Astrocyte (in vitro differentiated cells and primary cell): ENCODE measurements around the gene SEC22C. TPM values are rescaled to one million over a fixed set of nuclear protein-coding genes. Genes with fewer than 3 reads are reported as not detected.

Experiments
- DNase-seq: peaks from one replicate; pipeline ENCODE4 v3.0.0-alpha.2; 2010; ENCODE audit warnings: low read depth
- FAIRE-seq: peaks from 2 replicates; lab custom pipeline; 2011; peaks lifted over from hg19 to GRCh38; lab: Jason Lieb, UNC
- H2AFZ ChIP-seq: 2 replicates; pipeline ENCODE4 v1.6.0; 2012; ENCODE audit warnings: low read depth, low read length, inconsistent platforms
- H3K27ac ChIP-seq: 2 replicates; pipeline ENCODE4 v1.5.1; 2011; ENCODE audit warnings: low read depth, low read length, inconsistent platforms
- H3K27me3 ChIP-seq: 2 replicates; pipeline ENCODE4 v1.6.0; 2011; ENCODE audit warnings: low read length, inconsistent platforms; ENCODE audit not compliant: insufficient read depth
- H3K36me3 ChIP-seq: 2 replicates; pipeline ENCODE4 v1.5.1; 2011; ENCODE audit warnings: low read length, inconsistent platforms; ENCODE audit not compliant: insufficient read depth
- H3K4me1 ChIP-seq: 2 replicates; pipeline ENCODE4 v1.5.1; 2011; ENCODE audit warnings: low read length, inconsistent platforms; ENCODE audit not compliant: insufficient read depth
- H3K4me2 ChIP-seq: 2 replicates; pipeline ENCODE4 v1.6.0; 2012; ENCODE audit warnings: low read length, inconsistent platforms
- H3K4me3 ChIP-seq: 2 replicates; pipeline ENCODE4 v1.5.1; 2011; ENCODE audit warnings: low read depth, mild to moderate bottlenecking, low read length, inconsistent platforms; ENCODE audit not compliant: insufficient read depth
- H3K79me2 ChIP-seq: 2 replicates; pipeline ENCODE4 v1.6.0; 2012; ENCODE audit warnings: mild to moderate bottlenecking, low read length, inconsistent platforms; ENCODE audit not compliant: insufficient read depth
- H3K9ac ChIP-seq: 2 replicates; pipeline ENCODE4 v1.6.0; 2012; ENCODE audit warnings: mild to moderate bottlenecking, low read length, inconsistent platforms
- H3K9me3 ChIP-seq: 2 replicates; pipeline ENCODE4 v1.5.1; 2012; ENCODE audit warnings: low read depth, mild to moderate bottlenecking, low read length, inconsistent platforms; ENCODE audit not compliant: insufficient read depth
- H4K20me1 ChIP-seq: 2 replicates; pipeline ENCODE4 v1.6.0; 2012; ENCODE audit warnings: low read length, inconsistent platforms; ENCODE audit not compliant: insufficient read depth
- H3K27ac Mint-ChIP-seq: one replicate; pipeline ENCODE4 v1.8.0; 2021; ENCODE audit warnings: mild to moderate bottlenecking, mixed read lengths; ENCODE audit not compliant: unreplicated experiment
- H3K27me3 Mint-ChIP-seq: one replicate; pipeline ENCODE4 v1.8.0; 2021; ENCODE audit warnings: low read depth, mixed read lengths; ENCODE audit not compliant: unreplicated experiment
- H3K36me3 Mint-ChIP-seq: one replicate; pipeline ENCODE4 v1.8.0; 2021; ENCODE audit warnings: low read depth, mixed read lengths; ENCODE audit not compliant: unreplicated experiment
- H3K4me1 Mint-ChIP-seq: one replicate; pipeline ENCODE4 v1.8.0; 2021; ENCODE audit warnings: low read depth, mixed read lengths; ENCODE audit not compliant: unreplicated experiment
- H3K4me3 Mint-ChIP-seq: one replicate; pipeline ENCODE4 v1.8.0; 2021; ENCODE audit warnings: mild to moderate bottlenecking, moderate library complexity, mixed read lengths; ENCODE audit not compliant: unreplicated experiment
- H3K9me3 Mint-ChIP-seq: one replicate; pipeline ENCODE4 v1.8.0; 2021; ENCODE audit warnings: mild to moderate bottlenecking, mixed read lengths; ENCODE audit not compliant: unreplicated experiment
- CTCF ChIP-seq: IDR thresholded peaks from 2 replicates; pipeline ENCODE4 v1.5.1; 2011; ENCODE audit warnings: low read depth, mild to moderate bottlenecking, inconsistent platforms, low read length, moderate library complexity; ENCODE audit not compliant: insufficient read depth
- EZH2 ChIP-seq: IDR thresholded peaks from 2 replicates; pipeline ENCODE4 v1.6.1; 2012; ENCODE audit warnings: mild to moderate bottlenecking, low read length, inconsistent platforms; ENCODE audit not compliant: insufficient read depth
- total RNA-seq: library from RNA; stranded (reverse); gene quantifications from 2 replicates; pipeline ENCODE4 v1.2.1, GENCODE V29; 2021

SEC22C gene
- total RNA-seq, 1 donor from 2014 or later, result 37.4 TPM

DNA sequence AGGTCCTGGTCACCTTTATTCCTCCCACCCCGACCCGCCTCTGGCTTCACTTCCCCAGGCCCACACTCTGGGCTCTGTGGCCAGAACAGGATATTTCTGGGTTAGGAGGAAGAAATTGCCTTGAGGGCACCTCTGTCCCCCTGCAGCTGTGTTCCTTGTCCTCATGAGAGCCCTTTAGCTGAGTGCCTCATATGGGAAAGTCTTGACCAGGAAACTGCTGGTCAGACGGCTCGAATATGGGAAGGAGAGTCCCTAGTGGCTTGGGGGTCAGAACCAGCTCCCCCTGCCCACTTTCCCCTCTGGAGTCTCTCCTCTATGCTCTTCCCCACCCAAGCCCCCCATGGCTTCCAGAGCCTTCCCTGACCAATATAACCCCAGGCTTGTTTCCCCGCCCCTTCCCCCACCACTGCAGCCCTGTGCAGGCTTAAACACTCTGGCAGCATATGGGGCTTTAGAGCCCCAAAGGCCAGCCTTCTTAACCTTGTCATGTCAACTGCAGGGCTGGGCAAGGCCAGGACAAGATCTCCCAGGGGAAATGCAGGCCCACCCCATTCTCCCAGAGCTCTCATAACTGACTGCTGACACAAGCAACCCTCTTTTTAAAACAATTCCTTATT lies 36.4 kb downstream of the SEC22C start:
- FAIRE-seq (no peak), DNase-seq (no peak)
- peaks cover 6% of the 10 kb centered on the region for H4K20me1 ChIP-seq
- peaks cover 2% of the 10 kb centered on the region for H3K36me3 ChIP-seq
- Mint-ChIP-seq H3K4me1 (peaks cover 2% of the 10 kb centered on the region), H3K4me3 (no peak overlapping the region), H3K9me3 (no peaks in the 10 kb centered on the region), H3K27ac (no peak overlapping the region), H3K36me3 (peaks cover 5% of the 10 kb centered on the region), H3K27me3 (peaks cover 6% of the 10 kb centered on the region)
- no peak overlapping the region for H2AFZ ChIP-seq
- H3K27me3 ChIP-seq, result no peaks in the 10 kb centered on the region
- H3K4me1 ChIP-seq, result no peaks in the 10 kb centered on the region
- no peaks in the 10 kb centered on the region for H3K9me3 ChIP-seq
- no peak overlapping the region for H3K4me2 ChIP-seq
- no peak overlapping the region for H3K27ac ChIP-seq
- TF ChIP-seq CTCF, result no peak
- no peak for TF ChIP-seq EZH2
- no peak overlapping the region for H3K9ac ChIP-seq
- no peak overlapping the region for H3K4me3 ChIP-seq
- no peaks in the 10 kb centered on the region for H3K79me2 ChIP-seq

DNA sequence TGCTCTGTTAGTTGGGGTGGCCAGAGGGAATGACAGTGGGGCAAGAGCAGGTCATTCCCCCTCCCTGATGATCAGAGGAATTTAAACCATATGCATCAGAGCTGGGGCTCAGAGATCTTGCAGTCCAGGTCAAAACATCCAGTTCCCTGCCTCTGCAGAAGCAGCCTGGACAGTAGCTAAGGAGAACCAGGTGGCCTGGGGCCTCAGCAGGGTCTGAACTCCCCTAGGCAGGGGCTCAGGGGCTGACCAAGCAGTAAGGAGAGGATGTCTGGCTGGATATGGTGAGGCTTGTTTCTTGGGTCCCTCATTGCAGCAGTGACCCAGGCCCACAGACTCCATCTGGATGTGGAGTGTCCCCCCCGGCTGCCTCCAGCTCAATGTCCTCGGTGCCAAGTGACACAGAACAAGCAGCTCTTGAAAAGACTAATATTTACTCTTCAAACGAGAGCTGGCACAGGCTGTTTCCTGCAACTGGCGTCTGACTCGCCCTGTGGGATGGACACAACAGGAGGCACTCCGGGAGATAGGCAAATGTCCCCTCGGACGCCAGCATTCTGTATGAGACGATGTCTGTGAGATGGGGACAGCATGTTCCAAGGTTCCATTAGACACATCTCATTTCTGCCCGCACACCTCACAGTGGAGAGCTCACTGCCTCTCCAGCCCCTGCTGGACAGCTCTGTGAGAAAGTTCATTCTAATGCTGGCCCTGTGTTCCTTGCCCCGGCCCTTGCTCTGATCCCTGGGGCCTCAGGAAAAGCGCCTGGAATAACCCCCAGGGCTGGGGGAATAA lies 37.1 kb downstream of the SEC22C start:
- TF ChIP-seq EZH2 (no peak), CTCF (no peak)
- H3K4me1 ChIP-seq, result no peaks in the 10 kb centered on the region
- Mint-ChIP-seq H3K4me1 (peaks cover 2% of the 10 kb centered on the region), H3K36me3 (peaks cover 5% of the 10 kb centered on the region), H3K27ac (no peak overlapping the region), H3K27me3 (peaks cover 8% of the 10 kb centered on the region), H3K9me3 (no peaks in the 10 kb centered on the region), H3K4me3 (no peak overlapping the region)
- no peaks in the 10 kb centered on the region for H3K79me2 ChIP-seq
- H3K9me3 ChIP-seq, result no peaks in the 10 kb centered on the region
- H3K27ac ChIP-seq, result no peak overlapping the region
- H3K4me3 ChIP-seq, result no peak overlapping the region
- no peak overlapping the region for H3K9ac ChIP-seq
- H3K36me3 ChIP-seq, result no peaks in the 10 kb centered on the region
- H4K20me1 ChIP-seq, result peaks cover 6% of the 10 kb centered on the region
- DNase-seq, result no peak
- no peak overlapping the region for H3K4me2 ChIP-seq
- no peak overlapping the region for H2AFZ ChIP-seq
- no peaks in the 10 kb centered on the region for H3K27me3 ChIP-seq
- no peak for FAIRE-seq

GRCh38 chr3:42541079-42541478 lies 40.7 kb downstream of the SEC22C start:
- Histone ChIP-seq H3K79me2 (no peaks in the 10 kb centered on the region), H2AFZ (no peak overlapping the region), H4K20me1 (no peaks in the 10 kb centered on the region), H3K4me2 (no peak overlapping the region), H3K9me3 (no peaks in the 10 kb centered on the region), H3K36me3 (no peaks in the 10 kb centered on the region), H3K4me1 (no peaks in the 10 kb centered on the region), H3K27ac (no peak overlapping the region), H3K4me3 (no peak overlapping the region), H3K9ac (no peak overlapping the region), H3K27me3 (no peaks in the 10 kb centered on the region)
- H3K27ac Mint-ChIP-seq, result no peak overlapping the region
- TF ChIP-seq EZH2 (no peak), CTCF (no peak)
- FAIRE-seq (no peak), DNase-seq (no peak)
- peaks cover 5% of the 10 kb centered on the region for H3K36me3 Mint-ChIP-seq
- peaks cover 2% of the 10 kb centered on the region for H3K4me1 Mint-ChIP-seq
- H3K4me3 Mint-ChIP-seq, result no peak overlapping the region
- H3K9me3 Mint-ChIP-seq, result no peaks in the 10 kb centered on the region
- peaks cover 26% of the 10 kb centered on the region for H3K27me3 Mint-ChIP-seq
